Measurements from ENCODE around the gene GNA12. TPM values are rescaled to one million over a fixed set of nuclear protein-coding genes. Genes with fewer than 3 reads are reported as not detected.
A peak's percentile ranks its signal among the peaks of the same experiment; 100 is the strongest.

The GNA12 gene
- total RNA-seq, 3 donors from 2014 or later = 21.7 to 57.7 (median 25.7) TPM

DNA sequence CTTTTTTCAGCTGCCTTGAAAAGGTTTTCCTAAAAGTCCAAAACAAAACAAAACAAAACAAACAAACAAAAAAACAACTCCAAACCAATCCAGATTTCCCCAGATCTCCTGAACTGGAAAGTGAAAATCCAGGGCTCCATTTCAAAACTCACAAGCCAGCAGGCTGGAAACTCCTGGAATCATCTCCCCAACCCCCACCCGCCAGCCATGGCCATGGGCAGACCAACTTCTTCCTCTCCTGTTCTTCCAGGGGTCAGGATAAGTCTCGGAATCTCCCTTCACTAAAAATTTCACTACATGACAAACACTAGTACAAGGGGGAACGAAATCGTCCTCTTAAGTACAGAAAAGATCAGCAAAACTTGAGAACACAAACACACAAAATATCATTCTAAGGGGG lies 40.4 kb downstream of the GNA12 start:
- TF ChIP-seq, protein P1, sequence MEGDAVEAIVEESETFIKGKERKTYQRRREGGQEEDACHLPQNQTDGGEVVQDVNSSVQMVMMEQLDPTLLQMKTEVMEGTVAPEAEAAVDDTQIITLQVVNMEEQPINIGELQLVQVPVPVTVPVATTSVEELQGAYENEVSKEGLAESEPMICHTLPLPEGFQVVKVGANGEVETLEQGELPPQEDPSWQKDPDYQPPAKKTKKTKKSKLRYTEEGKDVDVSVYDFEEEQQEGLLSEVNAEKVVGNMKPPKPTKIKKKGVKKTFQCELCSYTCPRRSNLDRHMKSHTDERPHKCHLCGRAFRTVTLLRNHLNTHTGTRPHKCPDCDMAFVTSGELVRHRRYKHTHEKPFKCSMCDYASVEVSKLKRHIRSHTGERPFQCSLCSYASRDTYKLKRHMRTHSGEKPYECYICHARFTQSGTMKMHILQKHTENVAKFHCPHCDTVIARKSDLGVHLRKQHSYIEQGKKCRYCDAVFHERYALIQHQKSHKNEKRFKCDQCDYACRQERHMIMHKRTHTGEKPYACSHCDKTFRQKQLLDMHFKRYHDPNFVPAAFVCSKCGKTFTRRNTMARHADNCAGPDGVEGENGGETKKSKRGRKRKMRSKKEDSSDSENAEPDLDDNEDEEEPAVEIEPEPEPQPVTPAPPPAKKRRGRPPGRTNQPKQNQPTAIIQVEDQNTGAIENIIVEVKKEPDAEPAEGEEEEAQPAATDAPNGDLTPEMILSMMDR (IDR thresholded peaks at IDR 0.05) = no peak
- ATAC-seq = no peak

GRCh38 chr7:2803342-2803692 lies 40.8 kb downstream of the GNA12 start:
- intact Hi-C loops (cut with DNase I, micrococcal nuclease) = no loop called here
- Histone ChIP-seq H3K9me3 (no peaks in the 10 kb centered on the region), H3K4me3 (no peak overlapping the region), H3K4me1 (ENCODE audit: low read depth) (peaks cover 10% of the 10 kb centered on the region), H3K36me3 (ENCODE audit: low read depth) (no peaks in the 10 kb centered on the region)
- ATAC-seq (no peak), DNase-seq (no peak)
- TF ChIP-seq, protein P1 (IDR thresholded peaks at IDR 0.05) = no peak

More for the DNA sequence above, 40.4 kb downstream of the GNA12 start:
- Histone ChIP-seq H3K4me3 (no peak overlapping the region), H3K4me1 (ENCODE audit: low read depth) (peaks cover 10% of the 10 kb centered on the region), H3K36me3 (ENCODE audit: low read depth) (no peaks in the 10 kb centered on the region), H3K9me3 (no peaks in the 10 kb centered on the region)
- intact Hi-C loops (cut with DNase I, micrococcal nuclease) = no loop called here
- DNase-seq = no peak

DNA sequence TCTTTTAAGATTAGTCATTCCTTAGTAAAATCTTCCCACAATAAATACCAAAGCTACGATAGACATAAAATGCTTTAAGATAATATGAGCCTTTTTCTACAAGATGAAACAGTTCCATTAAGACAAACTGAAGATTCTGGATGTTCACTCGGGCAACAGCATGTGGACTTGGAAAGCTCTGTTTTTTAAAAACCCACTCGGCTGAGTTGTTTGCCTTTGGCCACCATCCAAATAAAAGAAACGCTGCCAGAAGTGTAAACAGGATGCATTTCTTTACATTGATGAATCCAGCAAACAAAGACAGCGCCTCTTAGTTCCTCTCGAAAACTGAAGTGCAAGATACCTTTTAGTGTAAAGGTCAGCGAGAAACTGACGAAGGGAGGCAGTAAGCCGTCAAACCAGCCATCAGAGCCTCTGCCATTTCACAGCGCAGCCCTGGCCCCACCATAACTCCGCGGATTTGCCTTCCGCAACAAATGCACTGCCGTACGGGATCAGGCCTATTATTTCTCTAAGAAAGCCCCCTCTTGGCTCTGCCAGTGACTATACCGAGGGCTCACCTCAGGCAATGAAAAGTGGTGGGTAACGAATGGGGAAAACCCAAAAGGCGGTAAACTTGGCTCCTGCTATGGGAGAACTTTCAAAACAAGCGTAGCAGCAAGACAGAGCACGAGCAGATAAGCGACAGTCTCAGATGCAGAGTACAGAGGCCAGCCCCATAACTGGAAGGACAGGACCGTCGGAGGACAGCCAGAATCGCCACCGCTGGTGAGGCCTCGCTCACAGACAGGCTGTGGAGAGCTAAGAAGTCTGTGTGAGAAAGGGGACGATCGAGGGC lies 41.4 kb downstream of the GNA12 start:
- ATAC-seq (no peak), DNase-seq (no peak)
- H3K9me3 ChIP-seq = no peaks in the 10 kb centered on the region
- no peak overlapping the region for H3K4me3 ChIP-seq
- peaks cover 10% of the 10 kb centered on the region for H3K4me1 ChIP-seq (ENCODE audit: low read depth)
- H3K36me3 ChIP-seq (ENCODE audit: low read depth) = no peaks in the 10 kb centered on the region
- TF ChIP-seq, protein P1 (IDR thresholded peaks at IDR 0.05) = no peak
- intact Hi-C loops (cut with DNase I, micrococcal nuclease) = no loop called here

- Histone ChIP-seq H3K4me3 (no peak overlapping the region), H3K9me3 (no peaks in the 10 kb centered on the region), H3K4me1 (ENCODE audit: low read depth) (peaks cover 10% of the 10 kb centered on the region), H3K36me3 (ENCODE audit: low read depth) (no peaks in the 10 kb centered on the region)
- ATAC-seq (no peak), DNase-seq (no peak)
- intact Hi-C loops (cut with DNase I, micrococcal nuclease) = no loop called here
- TF ChIP-seq, protein P1 (IDR thresholded peaks at IDR 0.05) = no peak
These were observed 42.0 kb downstream of the GNA12 start for GRCh38 chr7:2802101-2802500.

DNA sequence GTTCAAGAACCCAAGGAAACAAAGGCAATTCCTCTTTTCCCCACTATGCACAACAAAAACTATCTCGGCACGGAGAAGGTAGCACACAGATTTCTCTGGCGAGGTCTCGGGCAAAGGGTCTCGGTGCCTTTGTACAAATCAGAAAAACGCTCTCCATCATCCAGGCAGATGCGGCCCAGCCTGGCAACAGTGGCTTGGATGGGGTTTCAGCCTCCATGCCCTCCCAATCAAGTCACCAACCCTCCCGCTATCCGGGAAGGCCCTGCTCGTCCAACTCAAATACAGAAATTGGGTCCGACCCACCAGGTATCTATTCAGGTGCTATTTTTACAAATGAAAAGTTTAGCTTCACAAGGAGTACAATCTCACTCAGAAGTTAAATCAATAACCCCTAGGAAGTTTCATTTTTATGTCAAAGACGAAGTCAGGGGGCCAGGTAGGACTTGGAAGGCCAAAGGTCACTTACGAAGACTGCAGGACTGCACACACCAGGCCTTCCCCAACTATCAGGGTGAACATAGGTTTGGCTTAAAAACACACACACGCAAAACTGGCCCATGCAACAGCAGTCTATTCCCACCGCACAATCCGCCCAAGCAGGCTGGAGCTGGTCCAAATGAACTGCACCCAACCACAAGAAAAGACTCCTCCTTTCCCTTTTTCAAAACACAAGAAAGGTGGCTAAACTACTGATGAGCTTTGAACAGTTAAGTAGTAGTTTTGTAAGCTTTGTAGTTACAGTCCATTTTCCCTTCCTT lies 43.0 kb downstream of the GNA12 start:
- peak in 1 of 3 donors; percentile 45 for DNase-seq
- TF ChIP-seq, protein P1 (IDR thresholded peaks at IDR 0.05) = no peak
- H3K4me1 ChIP-seq (ENCODE audit: low read depth) = peaks cover 10% of the 10 kb centered on the region
- intact Hi-C loops (cut with DNase I, micrococcal nuclease) = no loop called here
- H3K9me3 ChIP-seq = no peaks in the 10 kb centered on the region
- H3K36me3 ChIP-seq (ENCODE audit: low read depth) = no peaks in the 10 kb centered on the region
- no peak for ATAC-seq
- no peak overlapping the region for H3K4me3 ChIP-seq
